NCI-H2081 treated with DMSO at 0.1 percent for 48 hours (cell line): ENCODE data around the gene PSMD5.

Experiments
- DNase-seq: peaks from one replicate; lab custom pipeline; 2025; lab: John Stamatoyannopoulos, UW

PSMD5 gene

DNA sequence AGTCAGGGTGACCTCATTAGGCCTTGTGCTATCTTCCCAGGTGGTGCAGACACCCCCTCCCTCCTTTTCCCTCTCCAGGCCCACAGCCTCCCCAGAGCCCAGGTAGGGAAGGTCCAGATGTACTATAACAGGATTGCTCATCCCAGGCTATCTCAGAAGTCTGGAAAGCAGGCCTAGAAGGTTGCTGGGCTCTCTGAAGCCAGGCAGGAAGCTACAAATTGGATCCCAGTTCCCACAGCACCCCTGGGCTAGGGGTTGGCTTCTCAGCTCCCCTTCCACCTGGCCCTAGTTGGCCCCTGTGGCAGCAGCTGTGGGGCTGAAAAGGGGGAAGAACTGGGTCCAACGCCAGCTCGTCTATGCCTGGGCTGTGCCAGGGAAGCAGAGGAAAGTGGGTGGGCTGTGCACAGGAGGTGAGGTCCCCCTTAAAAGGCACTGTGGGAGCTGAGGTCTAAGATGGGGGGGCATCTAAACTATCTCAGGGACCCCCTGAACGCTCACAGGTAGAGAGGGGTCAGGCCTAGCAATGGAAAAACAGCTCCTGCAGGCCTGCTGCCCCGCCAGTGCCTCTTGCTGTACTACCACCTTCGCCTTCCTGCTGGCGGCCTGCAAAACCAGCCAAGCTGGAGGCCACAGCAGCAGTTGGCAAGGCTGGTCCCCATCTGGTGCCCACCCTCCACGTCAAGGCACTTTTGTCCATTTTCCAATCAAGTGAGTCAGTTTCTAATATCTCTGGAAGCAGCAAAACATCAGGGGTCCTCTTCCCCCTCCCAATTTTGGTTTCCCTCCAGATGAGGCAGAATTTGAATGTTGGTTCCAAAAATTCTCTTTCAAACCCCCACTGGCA, 13.3 kb upstream of the PSMD5 start:
- no peak for DNase-seq

DNA sequence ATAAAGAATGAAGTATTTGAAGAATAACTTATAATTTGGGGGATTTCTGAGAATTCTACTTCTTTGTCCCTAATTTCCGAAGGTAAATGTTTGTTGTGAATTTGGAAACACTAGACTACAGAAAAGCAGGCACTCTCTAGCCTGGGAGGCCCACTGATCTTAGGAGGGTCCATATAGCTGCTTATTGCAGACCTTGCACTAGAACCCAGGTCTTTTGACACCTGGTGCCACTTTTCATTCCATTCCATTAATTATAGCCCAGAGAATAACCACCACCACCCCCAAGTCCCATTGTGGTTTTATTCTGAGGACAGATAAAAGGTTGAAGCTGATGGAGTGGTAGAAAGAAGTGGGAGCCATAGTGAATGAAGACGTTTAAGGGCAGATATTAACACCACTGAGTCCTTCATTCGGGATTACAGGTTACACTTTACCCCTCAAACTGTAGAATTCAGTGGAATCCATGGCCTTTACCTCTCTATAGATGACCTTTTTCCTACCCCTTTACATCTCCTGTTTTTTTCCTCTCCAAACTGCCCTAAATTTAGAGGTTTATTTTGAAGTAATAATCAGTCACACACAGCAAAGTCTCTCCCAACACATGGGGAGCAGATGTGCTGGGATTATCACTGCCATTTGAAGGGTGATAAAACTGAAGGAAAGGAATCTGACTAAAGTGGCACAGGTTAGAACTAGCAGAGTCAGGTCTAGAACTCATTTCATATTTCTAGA, 12.0 kb upstream of the PSMD5 start:
- DNase-seq = no peak

DNA sequence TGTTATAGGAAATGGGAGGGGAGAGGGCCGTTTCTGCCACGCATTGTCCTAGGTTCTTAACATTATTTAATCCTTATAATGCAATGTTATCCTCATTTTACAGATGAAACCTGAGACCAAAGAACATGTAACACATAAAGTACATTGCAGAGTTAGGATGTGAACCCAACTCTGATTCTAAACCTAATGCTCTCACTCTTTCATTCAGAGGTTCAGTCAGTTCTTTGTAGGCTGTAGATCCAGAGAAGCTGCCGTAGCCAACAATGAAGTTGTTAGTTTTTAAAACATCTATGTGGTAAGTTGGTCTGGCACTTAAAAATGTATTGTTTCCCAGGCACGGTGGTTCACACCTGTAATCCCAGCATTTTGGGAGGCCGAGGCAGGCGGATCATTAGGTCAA, 10.5 kb upstream of the PSMD5 start:
- no peak for DNase-seq

GRCh38 chr9:120852240-120853010, 9.7 kb upstream of the PSMD5 start:
- DNase-seq = no peak

DNA sequence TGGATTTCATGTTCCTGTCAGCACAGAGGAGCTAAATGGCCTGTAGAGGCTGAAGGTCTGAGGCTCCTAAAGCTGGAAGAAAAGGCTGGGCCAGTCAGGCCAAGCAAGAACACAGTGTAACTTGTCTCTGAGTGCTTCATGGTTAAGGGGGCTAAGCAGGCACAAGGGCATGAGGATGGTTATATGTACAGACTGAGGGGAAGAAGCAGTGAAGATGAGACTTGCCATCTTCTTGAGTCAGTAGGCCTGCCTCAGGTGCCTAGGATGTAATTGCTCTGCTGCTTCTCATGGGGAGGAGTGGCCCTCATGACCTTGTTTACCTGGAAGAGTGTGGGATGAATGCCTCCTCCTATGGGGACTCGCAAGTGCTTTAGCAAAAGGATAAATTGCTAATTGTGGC, 8.7 kb upstream of the PSMD5 start:
- no peak for DNase-seq

DNA sequence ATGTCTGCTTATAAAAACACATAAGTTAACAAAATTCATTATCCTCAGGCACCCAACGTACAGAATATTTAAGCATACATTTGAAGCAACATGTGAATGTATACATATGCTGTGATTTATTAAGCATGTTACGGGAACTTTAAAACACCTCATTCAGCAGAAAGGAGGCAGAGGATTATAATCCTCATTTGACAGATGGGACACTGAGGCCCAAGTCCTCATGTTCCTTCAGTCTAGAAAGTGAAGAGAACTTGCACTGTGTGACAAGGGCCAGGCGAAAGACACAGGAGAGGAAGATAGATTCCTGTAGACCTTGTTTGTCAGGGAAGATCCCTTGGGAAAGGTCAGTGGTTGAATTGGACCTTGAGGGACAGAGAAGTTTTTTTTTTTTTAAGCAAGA, 7.6 kb upstream of the PSMD5 start:
- DNase-seq = no peak

DNA sequence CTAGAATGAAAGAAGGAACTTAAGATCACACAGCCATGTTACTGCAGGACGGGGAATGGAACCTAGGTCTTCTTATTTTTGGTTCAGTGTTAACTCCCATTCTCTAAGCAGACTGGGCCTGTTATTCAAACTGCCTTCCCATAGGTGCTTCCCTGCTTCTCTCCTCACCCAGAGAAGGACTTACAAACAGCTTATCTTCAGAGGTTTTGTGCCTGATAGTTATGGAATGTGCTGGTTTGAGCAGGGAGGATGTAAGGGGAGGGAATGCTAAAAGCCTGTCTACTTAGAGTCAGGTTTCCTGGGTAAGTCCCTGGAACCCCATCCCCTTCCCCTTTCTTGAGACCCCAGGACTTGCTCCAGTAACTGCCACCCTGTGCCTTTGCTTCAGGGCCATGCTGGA, 4.2 kb upstream of the PSMD5 start:
- DNase-seq = no peak

GRCh38 chr9:120846251-120846889, 3.6 kb upstream of the PSMD5 start:
- DNase-seq = no peak

GRCh38 chr9:120845255-120845654, 2.5 kb upstream of the PSMD5 start:
- no peak for DNase-seq

- DNase-seq = no peak
These were observed 615 bp downstream of the PSMD5 start for GRCh38 chr9:120841930-120842684.

- no peak for DNase-seq
These were observed 3.6 kb downstream of the PSMD5 start for GRCh38 chr9:120839146-120839545.

GRCh38 chr9:120837921-120838320, 4.8 kb downstream of the PSMD5 start:
- no peak for DNase-seq

DNA sequence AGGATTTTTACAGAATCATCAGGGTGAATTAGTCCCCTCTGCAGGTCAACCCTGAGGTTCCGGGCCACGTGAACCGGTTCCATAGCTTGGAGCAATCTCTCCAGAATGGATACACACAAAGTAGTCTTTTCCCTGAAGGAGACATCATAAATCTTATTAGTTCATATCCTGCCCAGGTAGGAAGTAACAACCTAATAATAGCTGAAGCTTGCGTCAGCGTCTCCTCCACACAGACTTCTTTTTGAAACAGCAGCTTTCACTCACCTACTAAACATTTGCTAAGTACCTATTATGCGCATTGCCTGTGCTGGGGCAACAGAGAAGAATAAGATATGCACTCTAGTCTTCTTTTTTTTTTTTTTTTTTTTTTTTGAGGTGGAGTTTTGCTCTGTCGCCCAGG, 9.4 kb downstream of the PSMD5 start:
- no peak for DNase-seq

- DNase-seq = no peak
These were observed 9.9 kb downstream of the PSMD5 start for GRCh38 chr9:120832807-120833206.

DNA sequence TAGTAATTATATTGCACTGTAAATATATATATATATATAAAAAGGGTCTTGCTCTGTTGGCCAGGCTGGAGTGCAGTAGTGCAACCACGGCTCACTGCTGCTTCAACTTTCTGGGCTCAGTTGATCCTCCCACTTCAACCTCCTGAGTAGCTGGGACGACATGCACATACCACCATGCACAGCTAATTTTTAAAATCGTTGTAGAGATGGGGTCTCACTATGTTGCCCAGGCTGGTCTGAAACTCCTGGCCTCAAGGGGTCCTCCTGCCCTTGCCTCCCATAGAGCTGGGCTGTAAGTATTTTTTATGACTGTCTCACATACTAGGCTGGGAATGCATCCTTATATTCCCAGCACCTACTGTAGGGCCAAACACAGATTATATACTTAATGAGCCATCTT, 11.9 kb downstream of the PSMD5 start:
- no peak for DNase-seq

DNA sequence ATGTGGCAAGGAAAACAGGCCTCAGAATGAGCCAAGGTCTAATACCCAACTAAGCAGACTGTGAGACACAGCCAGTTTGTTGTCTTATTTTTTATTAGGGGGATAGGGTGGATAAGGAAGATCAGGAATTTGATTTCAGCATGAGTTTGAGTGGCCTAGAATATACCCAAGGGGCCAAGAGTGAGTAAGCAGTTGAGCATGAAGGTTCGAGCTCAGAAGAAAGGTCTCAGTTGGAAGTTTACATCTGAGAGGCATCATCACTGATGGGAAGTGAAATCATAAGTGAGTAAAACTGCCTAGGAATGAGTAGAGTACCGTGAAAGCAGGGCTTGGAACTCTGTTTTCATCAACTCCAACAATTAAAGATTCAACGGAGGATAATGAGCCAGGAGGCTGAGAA, 12.6 kb downstream of the PSMD5 start:
- no peak for DNase-seq

- DNase-seq = no peak
These were observed 13.1 kb downstream of the PSMD5 start for GRCh38 chr9:120829650-120830049.

DNA sequence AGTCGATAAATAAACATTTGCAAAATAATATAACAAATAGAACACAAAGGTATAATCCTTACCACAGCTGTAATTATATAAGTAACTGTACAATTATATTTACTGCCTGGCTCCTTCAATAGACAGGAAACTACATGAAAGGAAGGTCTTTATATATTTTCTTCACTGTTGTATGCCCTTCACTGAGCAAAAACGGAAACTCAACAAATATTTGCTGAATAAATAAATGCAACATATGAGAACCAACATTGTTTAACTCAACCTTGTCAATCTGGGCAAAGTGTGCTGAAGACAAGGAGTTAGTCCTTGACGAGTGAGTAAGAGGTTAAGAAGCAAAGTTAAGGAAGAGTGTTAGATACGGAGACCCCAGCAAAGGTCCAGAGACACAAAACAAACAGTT, 22.6 kb downstream of the PSMD5 start:
- no peak for DNase-seq

DNA sequence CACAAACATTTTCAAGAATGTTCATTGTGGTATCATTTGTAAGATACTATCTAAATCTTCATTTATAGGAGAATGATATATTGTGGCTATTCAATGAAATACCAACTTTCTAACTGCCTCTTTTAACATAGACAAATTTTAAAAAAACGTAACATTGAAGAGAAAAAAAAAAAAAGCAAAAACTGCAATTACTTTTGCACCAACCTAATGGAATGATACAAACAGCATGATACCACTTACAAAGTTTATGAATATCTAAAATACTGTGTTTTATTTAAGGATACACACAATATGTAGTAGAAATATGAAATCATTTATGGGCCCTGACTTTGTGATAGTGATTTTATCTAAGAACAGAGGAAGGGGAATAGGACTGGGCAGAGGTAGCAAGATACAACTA, 24.1 kb downstream of the PSMD5 start:
- no peak for DNase-seq

GRCh38 chr9:120815075-120815474, 27.6 kb downstream of the PSMD5 start:
- no peak for DNase-seq

DNA sequence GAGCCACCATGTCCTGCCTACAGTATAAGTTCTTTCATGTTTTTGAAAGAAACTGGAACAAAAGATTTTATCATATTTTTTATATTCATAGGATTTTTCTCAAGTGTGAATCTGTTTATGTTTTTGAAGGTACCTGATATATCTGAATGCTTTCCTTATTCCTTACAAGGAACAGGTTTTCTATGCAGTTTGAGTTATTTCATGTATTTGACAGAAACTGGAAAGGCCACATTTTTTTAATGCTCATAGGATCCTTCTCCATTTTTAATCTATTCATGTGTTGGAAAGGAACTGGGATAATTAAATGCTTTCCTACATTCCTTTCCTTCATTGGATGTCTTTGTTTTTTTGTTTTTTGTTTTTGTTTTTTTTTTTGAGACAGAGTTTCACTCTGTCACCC, 33.8 kb downstream of the PSMD5 start:
- DNase-seq = no peak
